SK-N-SH treated with all-trans-retinoic acid at 6 μM for 48 hours (cell line): ENCODE data around the gene CSNK2A1.

Experiments used
- CREB5 ChIP-seq: fragments of 250-450 bp; sonication (Bioruptor Pico); IDR thresholded peaks from 2 replicates; pipeline ENCODE4 v1.5.1; 2020; ENCODE audit warnings: low read depth, mild to moderate bottlenecking, moderate library complexity
- ZC3H10 ChIP-seq: fragments of 250-450 bp; sonication (Bioruptor Pico); IDR thresholded peaks from 2 replicates; pipeline ENCODE4 v1.5.1; 2021; ENCODE audit warnings: mild to moderate bottlenecking, moderate library complexity

GRCh38 chr20:574297-574942 is 30.8 kb upstream of the CSNK2A1 start:
- no peak for TF ChIP-seq ZC3H10 (CRISPR knock-in tag)
- TF ChIP-seq CREB5 (CRISPR knock-in tag) = no peak
